IMR-90 (cell line): ENCODE results near the gene SH3RF3. TPM values are rescaled to one million over a fixed set of nuclear protein-coding genes. Genes with fewer than 3 reads are reported as not detected.
"Not testable (repeated sequence)": the region's sequence is repeated elsewhere in the genome, so short reads cannot be mapped to it uniquely, and the experiment has no call there.

Experiments
- ATAC-seq: fragments of 200-7000 bp; cut with Tn5 transposase; 2 replicates; pipeline ENCODE4 v1.9.1; 2020; ENCODE audit warnings: low read depth, mild to moderate bottlenecking, moderate library complexity
- BruUV-seq: library from RNA; stranded (reverse); fragments of 400-500 nt; replicated peaks from 2 replicates; lab custom pipeline; 2021; lab: Mats Ljungman, UMichigan
- CTCF ChIA-PET: fragments of 300-600 bp; formaldehyde crosslinking; extraction: SDS; loops from one replicate; lab custom pipeline; 2021; ENCODE audit warnings: antibody characterized with exemption; lab: Yijun Ruan, JAX
- POLR2A ChIA-PET: fragments of 300-600 bp; sonication (Branson Sonifier 250); formaldehyde crosslinking; loops from one replicate; lab custom pipeline; 2022; ENCODE audit warnings: antibody characterized with exemption; ENCODE audit not compliant: unreplicated experiment; lab: Charles Lee
- DNase-seq: peaks from one replicate; pipeline ENCODE4 v3.0.0; 2013
- H2AFZ ChIP-seq: replicated peaks from 2 replicates; pipeline ENCODE3; 2013; ENCODE audit warnings: low read length, mild to moderate bottlenecking; ENCODE audit not compliant: poor library complexity
- H2AK5ac ChIP-seq: 2 replicates; pipeline ENCODE4 v1.6.1; 2013; ENCODE audit warnings: low read depth, low read length, inconsistent platforms
- H2AK9ac ChIP-seq: replicated peaks from 2 replicates; pipeline ENCODE3; 2013; ENCODE audit warnings: mild to moderate bottlenecking, low read depth, low read length, moderate library complexity; ENCODE audit not compliant: poor library complexity
- H2BK120ac ChIP-seq: 2 replicates; pipeline ENCODE4 v1.6.1; 2013; ENCODE audit warnings: low read depth, low read length, inconsistent platforms
- H2BK15ac ChIP-seq: 3 replicates; pipeline ENCODE4 v1.6.1; 2013; ENCODE audit warnings: low read depth, low read length, inconsistent platforms
- H2BK20ac ChIP-seq: 2 replicates; pipeline ENCODE4 v1.6.1; 2013; ENCODE audit warnings: low read depth, mild to moderate bottlenecking, inconsistent platforms, low read length, moderate library complexity
- H2BK5ac ChIP-seq: 2 replicates; pipeline ENCODE4 v1.6.1; 2013; ENCODE audit warnings: mild to moderate bottlenecking, low read depth, low read length, inconsistent platforms; ENCODE audit not compliant: poor library complexity, severe bottlenecking
- H3K14ac ChIP-seq: replicated peaks from 2 replicates; pipeline ENCODE4 v1.6.1; 2013; ENCODE audit warnings: low read depth, low read length, inconsistent platforms
- H3K18ac ChIP-seq: 2 replicates; pipeline ENCODE4 v1.6.1; 2013; ENCODE audit warnings: low read depth, low read length, control low read depth
- H3K23ac ChIP-seq: 2 replicates; pipeline ENCODE4 v1.6.1; 2013; ENCODE audit warnings: low read depth, low read length, inconsistent platforms
- H3K27ac ChIP-seq: 2 replicates; pipeline ENCODE4 v1.5.1; 2013; ENCODE audit warnings: mild to moderate bottlenecking, control low read depth, low read length; ENCODE audit not compliant: insufficient read depth
- H3K27me3 ChIP-seq: 2 replicates; pipeline ENCODE4 v1.6.1; 2013; ENCODE audit warnings: low read length; ENCODE audit not compliant: control insufficient read depth, insufficient read depth
- H3K36me3 ChIP-seq: 2 replicates; pipeline ENCODE4 v1.6.1; 2013; ENCODE audit warnings: low read length, mixed read lengths; ENCODE audit not compliant: control insufficient read depth, insufficient read depth
- H3K4ac ChIP-seq: 2 replicates; pipeline ENCODE4 v1.6.1; 2013; ENCODE audit warnings: low read depth, low read length, inconsistent platforms
- H3K4me1 ChIP-seq: 2 replicates; pipeline ENCODE4 v1.6.1; 2013; ENCODE audit warnings: low read length, mixed read lengths; ENCODE audit not compliant: control insufficient read depth, insufficient read depth
- H3K4me2 ChIP-seq: 2 replicates; pipeline ENCODE4 v1.6.1; 2013; ENCODE audit warnings: low read depth, mild to moderate bottlenecking, control low read depth, low read length, moderate library complexity
- H3K4me3 ChIP-seq: 2 replicates; pipeline ENCODE4 v1.5.1; 2013; ENCODE audit warnings: low read depth, mild to moderate bottlenecking, control low read depth, low read length, moderate library complexity; ENCODE audit not compliant: insufficient read depth
- H3K56ac ChIP-seq: 2 replicates; pipeline ENCODE4 v1.6.1; 2013; ENCODE audit warnings: low read length, inconsistent platforms; ENCODE audit not compliant: insufficient read depth; ENCODE audit errors: extremely low read depth
- H3K79me1 ChIP-seq, 2 experiments: 2 replicates each; pipeline ENCODE4 v1.6.1; 2013; ENCODE audit warnings: low read length in 2 of 2, inconsistent platforms in 1 of 2, low read depth in 1 of 2
- H3K9ac ChIP-seq: 2 replicates; pipeline ENCODE4 v1.6.1; 2013; ENCODE audit warnings: low read depth, low read length, control low read depth
- H3K9me1 ChIP-seq: 2 replicates; pipeline ENCODE4 v1.6.1; 2013; ENCODE audit warnings: low read length, inconsistent platforms; ENCODE audit not compliant: insufficient read depth
- H3K9me3 ChIP-seq: 2 replicates; pipeline ENCODE4 v1.6.1; 2013; ENCODE audit warnings: low read length; ENCODE audit not compliant: control insufficient read depth, insufficient read depth
- H4K20me1 ChIP-seq: 2 replicates; pipeline ENCODE4 v1.6.1; 2013; ENCODE audit warnings: low read length, inconsistent platforms; ENCODE audit not compliant: insufficient read depth
- H4K5ac ChIP-seq: 2 replicates; pipeline ENCODE4 v1.6.1; 2013; ENCODE audit warnings: mild to moderate bottlenecking, low read depth, low read length, control low read depth
- H4K8ac ChIP-seq, 2 experiments: 2 replicates each; pipeline ENCODE4 v1.6.1; 2013; ENCODE audit warnings: low read depth in 2 of 2, low read length in 2 of 2, control low read depth in 1 of 2, inconsistent platforms in 1 of 2
- H4K91ac ChIP-seq: 2 replicates; pipeline ENCODE4 v1.6.1; 2013; ENCODE audit warnings: low read depth, low read length, inconsistent platforms; ENCODE audit not compliant: insufficient read depth
- WGBS, 2 experiments: methylation state at CpG; one replicate each; pipeline versions ENCODE4 v1.1.5 to v1.1.7; 2013; ENCODE audit warnings: missing lambda C conversion rate in 2 of 2; ENCODE audit not compliant: insufficient read length in 1 of 2; ENCODE audit errors: extremely low coverage in 2 of 2; 5-methylcytosine and 5-hydroxymethylcytosine counted together
- dilution Hi-C: fragments of 300-500 bp; cut with HindIII; formaldehyde crosslinking; loops from one replicate; pipeline ENCODE4 v1.14.3; 2018; ENCODE audit warnings: low sequenced_read_pairs; ENCODE audit not compliant: unreplicated experiment
- in situ Hi-C: fragments of 300-500 bp; cut with MboI; formaldehyde crosslinking; loops from 3 replicates; pipeline ENCODE4 v1.14.3; 2019; ENCODE audit warnings: low sequenced_read_pairs, inconsistent platforms, mixed read lengths
- intact Hi-C: fragments of 100-400 bp; cut with micrococcal nuclease; formaldehyde crosslinking; loops from 2 replicates; pipeline ENCODE4 v1.10.0; 2022
- polyA plus RNA-seq, 3 experiments: library from polyadenylated mRNA; depleted of rRNA; stranded (reverse); fragments of >200 nt; gene quantifications; 2 replicates each; pipeline ENCODE4 v1.2.3, GENCODE V29; 2012; ENCODE audit warnings: low replicate concordance in 1 of 3
- total RNA-seq: library from RNA; depleted of rRNA; stranded (reverse); fragments of >200 nt; gene quantifications from 2 replicates; pipeline ENCODE4 v1.2.3, GENCODE V29; 2012

The SH3RF3 gene
- total and polyA plus RNA-seq, 2 of the 4 experiments (the other 2 are of a cell fraction), result 3.4 to 5.3 TPM

DNA sequence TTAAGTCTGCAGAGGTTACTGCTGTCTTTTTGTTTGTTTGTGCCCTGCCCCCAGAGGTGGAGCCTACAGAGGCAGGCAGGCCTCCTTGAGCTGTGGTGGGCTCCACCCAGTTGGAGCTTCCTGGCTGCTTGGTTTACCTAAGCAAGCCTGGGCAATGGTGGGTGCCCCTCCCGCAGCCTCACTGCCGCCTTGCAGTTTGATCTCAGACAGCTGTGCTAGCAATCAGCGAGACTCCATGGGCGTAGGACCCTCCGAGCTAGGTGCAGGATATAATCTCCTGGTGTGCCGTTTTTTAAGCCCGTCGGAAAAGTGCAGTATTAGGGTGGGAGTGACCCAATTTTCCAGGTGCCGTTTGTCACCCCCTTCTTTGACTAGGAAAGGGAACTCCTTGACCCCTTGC lies 11.8 kb upstream of the SH3RF3 start:
- H3K23ac ChIP-seq, H2AFZ ChIP-seq, DNase-seq, H4K91ac ChIP-seq, H3K27ac ChIP-seq, H3K4me2 ChIP-seq, H3K4me3 ChIP-seq, H4K8ac ChIP-seq, H4K20me1 ChIP-seq, CTCF ChIA-PET, H3K18ac ChIP-seq, H2BK5ac ChIP-seq, H3K14ac ChIP-seq, in situ Hi-C loops, H3K4ac ChIP-seq, H2BK120ac ChIP-seq, intact Hi-C loops, H3K9ac ChIP-seq, H3K4me1 ChIP-seq, H2AK5ac ChIP-seq, BruUV-seq, H3K56ac ChIP-seq, H3K36me3 ChIP-seq, H3K9me3 ChIP-seq, POLR2A ChIA-PET, dilution Hi-C loops, H2BK20ac ChIP-seq, H4K5ac ChIP-seq, H3K79me1 ChIP-seq, H2BK15ac ChIP-seq, ATAC-seq, H2AK9ac ChIP-seq, H3K9me1 ChIP-seq: not testable (repeated sequence)
- H3K27me3 ChIP-seq, result peaks cover 25% of the 10 kb centered on the region
- 93% methylated on average over 2 of the region's 9 CpGs; no CpG with 5 or more reads in 1 of the 2 experiments for WGBS, 2 experiments
